ENCODE results near the gene BBS1.

DNA sequence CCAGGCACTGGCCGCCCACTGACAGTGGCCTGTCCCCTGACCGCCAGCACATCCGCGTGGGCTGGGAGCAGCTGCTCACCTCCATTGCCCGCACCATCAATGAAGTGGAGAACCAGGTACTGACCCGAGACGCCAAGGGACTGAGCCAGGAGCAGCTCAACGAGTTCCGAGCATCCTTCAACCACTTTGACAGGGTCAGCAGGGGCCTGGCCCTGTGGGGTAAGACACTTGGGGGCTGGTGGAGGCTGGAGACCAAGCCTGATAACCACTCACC, 51.5 kb downstream of the BBS1 start:
- TF ChIP-seq GATA3 (IDR thresholded peaks at IDR 0.05; ENCODE audit: low read depth, low read length) (no peak), GATA2 (IDR thresholded peaks at IDR 0.05; ENCODE audit: low read depth, low read length) (no peak)
